K562 (cell line): Measurements from ENCODE around the gene CD93. TPM values are rescaled to one million over a fixed set of nuclear protein-coding genes. Genes with fewer than 3 reads are reported as not detected.
A peak's percentile ranks its signal among the peaks of the same experiment; 100 is the strongest.

ENCODE experiments used
- BDP1 ChIP-seq: IDR thresholded peaks from 3 replicates; pipeline ENCODE4 v1.6.1; 2011; ENCODE audit not compliant: insufficient read length, insufficient read depth
- CBFB ChIP-seq: sonication (generic); formaldehyde crosslinking; IDR thresholded peaks from 2 replicates; pipeline ENCODE4 v1.4.0; 2020; ENCODE audit warnings: mild to moderate bottlenecking, missing genetic modification reagents
- CBX3 ChIP-seq, 2 experiments: IDR thresholded peaks; 1 replicate in 1 of 2; 2 replicates in 1 of 2; pipeline ENCODE4 v1.6.1; 2012; ENCODE audit warnings: inconsistent platforms in 2 of 2, low read length in 2 of 2, borderline replicate concordance in 1 of 2, control low read depth in 1 of 2
- CEBPG ChIP-seq, 3 experiments: fragments of 200-800 bp in 1 of 3; sonication (Bioruptor generic) in 1 of 3; sonication (generic) in 1 of 3; formaldehyde crosslinking in 1 of 3; IDR thresholded peaks in 2 of 3; conservative IDR thresholded peaks in 1 of 3; 2 replicates each; pipeline versions ENCODE4 v1.6.1 to v1.8.0; 2016 to 2022; ENCODE audit warnings: missing compliant biosample characterization in 2 of 3, missing genetic modification characterization in 2 of 3, mild to moderate bottlenecking in 1 of 3, missing genetic modification reagents in 1 of 3
- DNMT1 ChIP-seq: fragments of 450-650 bp; IDR thresholded peaks from 2 replicates; pipeline ENCODE4 v1.6.1; 2016; ENCODE audit warnings: antibody characterized with exemption, mild to moderate bottlenecking
- GATA2 ChIP-seq: sonication (generic); formaldehyde crosslinking; IDR thresholded peaks from 2 replicates; pipeline ENCODE4 v1.4.0; 2020; ENCODE audit warnings: mild to moderate bottlenecking, missing genetic modification reagents
- PCBP2 ChIP-seq: fragments of 200-400 bp; formaldehyde crosslinking; IDR thresholded peaks from 2 replicates; pipeline ENCODE4 v1.6.1; 2018; ENCODE audit warnings: low read length, low read depth, mild to moderate bottlenecking, moderate library complexity; ENCODE audit not compliant: poor library complexity, severe bottlenecking
- PHF21A ChIP-seq: fragments of 450-650 bp; IDR thresholded peaks from 2 replicates; pipeline ENCODE4 v1.6.1; 2017; ENCODE audit warnings: low read depth, borderline replicate concordance
- POLR2A ChIP-seq: fragments of 450-650 bp; conservative IDR thresholded peaks from 2 replicates; pipeline ENCODE4 v1.6.1; 2016
- POLR2G ChIP-seq: fragments of 200-400 bp; formaldehyde crosslinking; IDR thresholded peaks from 2 replicates; pipeline ENCODE4 v1.6.1; 2017; ENCODE audit warnings: low read depth, mild to moderate bottlenecking, antibody characterized with exemption, low read length, moderate library complexity
- SIN3B ChIP-seq: fragments of 450-650 bp; IDR thresholded peaks from 2 replicates; pipeline ENCODE4 v1.6.1; 2017; ENCODE audit warnings: low read depth, mild to moderate bottlenecking, moderate library complexity
- TAL1 ChIP-seq: fragments of 450-650 bp; IDR thresholded peaks from 2 replicates; pipeline ENCODE4 v1.6.1; 2016; ENCODE audit warnings: mild to moderate bottlenecking
- TARDBP ChIP-seq: fragments of 450-650 bp; IDR thresholded peaks from 2 replicates; pipeline ENCODE4 v1.6.1; 2016
- TCF7 ChIP-seq: sonication (generic); IDR thresholded peaks from 2 replicates; pipeline ENCODE4 v1.6.1; 2016; ENCODE audit warnings: antibody characterized with exemption, borderline replicate concordance
- TEAD4 ChIP-seq, 2 experiments: sonication (generic) in 1 of 2; formaldehyde crosslinking in 1 of 2; IDR thresholded peaks; 2 replicates each; pipeline versions ENCODE4 v1.6.1 to v1.8.0; 2012 to 2022; ENCODE audit warnings: borderline replicate concordance in 1 of 2, inconsistent platforms in 1 of 2, low read length in 1 of 2, mild to moderate bottlenecking in 1 of 2, missing genetic modification reagents in 1 of 2
- ZBTB17 ChIP-seq: fragments of 450-650 bp; formaldehyde crosslinking; IDR thresholded peaks from 2 replicates; pipeline ENCODE4 v1.4.0; 2020; ENCODE audit warnings: mild to moderate bottlenecking
- ZNF217 ChIP-seq: sonication (generic); formaldehyde crosslinking; IDR thresholded peaks from 2 replicates; pipeline ENCODE4 v1.8.0; 2022; ENCODE audit warnings: mild to moderate bottlenecking, missing genetic modification reagents
- ZNF263 ChIP-seq: sonication (generic); formaldehyde crosslinking; IDR thresholded peaks from 2 replicates; pipeline ENCODE4 v1.8.0; 2022; ENCODE audit warnings: mild to moderate bottlenecking, missing genetic modification reagents, borderline replicate concordance
- polyA plus RNA-seq, 8 experiments: library from polyadenylated mRNA; depleted of rRNA in 4 of 8; stranded (reverse) in 5 of 8; unstranded in 3 of 8; fragments of >200 nt; fragmentation: Nextera tagmentation in 2 of 8; fragmentation: Illumina TruSeq in 1 of 8; extraction: Ambion mirVana in 2 of 8; extraction: Trizol in 1 of 8; gene quantifications; 2 replicates each; pipeline versions ENCODE4 v1.2.1 to v1.2.3, GENCODE V29; 2011 to 2014; ENCODE audit warnings: inconsistent platforms in 1 of 8, missing spikeins in 1 of 8
- total RNA-seq, 7 experiments: library from RNA; depleted of rRNA in 6 of 7; stranded (reverse); fragments of >200 nt in 6 of 7; fragmentation: Illumina TruSeq in 2 of 7; extraction: Trizol in 2 of 7; gene quantifications; 2 replicates each; pipeline versions ENCODE4 v1.2.1 to v1.2.3, GENCODE V29; 2011 to 2021; ENCODE audit warnings: low replicate concordance in 1 of 7
- TF ChIP-seq, protein P1 (sequence below): sonication (generic); formaldehyde crosslinking; IDR thresholded peaks from 2 replicates; pipeline ENCODE4 v1.8.1; 2023; ENCODE audit warnings: mild to moderate bottlenecking, missing genetic modification reagents
- TF ChIP-seq, protein P2 (sequence below), 2 experiments: IDR thresholded peaks; 2 replicates each; pipeline ENCODE4 v1.6.1; 2011; ENCODE audit warnings: borderline replicate concordance in 1 of 2, control low read depth in 1 of 2, low read depth in 1 of 2, low read length in 1 of 2, mild to moderate bottlenecking in 1 of 2, mixed read lengths in 1 of 2, moderate library complexity in 1 of 2; ENCODE audit not compliant: insufficient read depth in 1 of 2, insufficient read length in 1 of 2, poor library complexity in 1 of 2, severe bottlenecking in 1 of 2; ENCODE audit errors: extremely low read depth in 1 of 2
- TF ChIP-seq, protein P3 (sequence below): fragments of 250-450 bp; sonication (Bioruptor Pico); IDR thresholded peaks from 2 replicates; pipeline ENCODE4 v1.5.1; 2021; ENCODE audit warnings: mild to moderate bottlenecking
- TF ChIP-seq, protein P4 (sequence below): fragments of 250-450 bp; sonication (Bioruptor Pico); IDR thresholded peaks from 2 replicates; pipeline ENCODE4 v1.4.0; 2020; ENCODE audit warnings: mild to moderate bottlenecking

CD93 gene
- total and polyA plus RNA-seq, 9 of the 15 experiments (the other 6 are each of a cell fraction or from before 2014, with no cell fraction given) = 0.03 to 0.20 (median 0.05) TPM

DNA sequence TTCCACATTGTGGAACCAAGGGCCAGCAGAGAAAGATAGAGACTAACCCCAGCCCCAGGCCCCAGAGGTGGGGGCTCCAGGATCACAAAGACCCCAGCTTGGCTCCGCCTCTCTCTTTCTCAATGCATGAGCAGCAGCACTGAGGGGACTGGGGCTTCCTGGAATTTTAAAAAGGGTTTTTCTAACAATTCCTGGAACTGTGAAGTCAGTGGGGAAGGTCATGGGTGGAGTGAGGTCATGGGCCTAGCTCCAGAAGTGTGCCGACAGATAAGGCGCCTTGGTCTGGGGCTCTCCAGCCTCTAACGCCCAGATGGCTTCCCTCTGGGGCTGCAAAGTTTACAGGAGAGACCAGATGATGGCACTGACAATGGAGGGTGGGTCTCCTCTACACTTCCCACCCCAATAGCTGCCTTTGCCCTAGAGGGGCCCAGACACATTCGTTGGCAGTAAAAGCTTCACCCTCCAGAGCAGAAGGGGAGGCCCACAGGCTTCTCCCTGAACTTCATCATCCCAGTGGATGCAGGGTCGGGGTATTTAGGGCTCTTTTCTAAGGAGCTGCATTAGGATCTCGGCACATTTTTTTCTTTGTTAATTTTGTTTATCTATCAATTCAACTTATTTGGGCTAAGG, 46.9 kb upstream of the CD93 start (continued):
- TF ChIP-seq CBX3 (IDR thresholded peaks at IDR 0.05; ENCODE audit: borderline replicate concordance in 1 of 2, low read length in 2 of 2) (no peak), POLR2G (no peak), BDP1 (no peak), GATA2 (CRISPR knock-in tag) (peak; percentile 77), CBFB (CRISPR knock-in tag) (no peak), DNMT1 (no peak), PCBP2 (no peak), TARDBP (no peak), ZNF263 (CRISPR knock-in tag) (no peak), CEBPG (CRISPR knock-in tag; IDR thresholded peaks at IDR 0.05) (no peak), CEBPG (tag; conservative IDR thresholded peaks at IDR 0.05 in 1 of 2, IDR thresholded peaks at IDR 0.05 in 1 of 2) (peak in 1 of 2 experiments; percentile 9; a peak in 2 of 4 replicates), PHF21A (no peak), ZBTB17 (CRISPR knock-in tag) (no peak), TAL1 (peak; percentile 88), POLR2A (peak; percentile 3; the same call in 1 of the 2 replicates), SIN3B (no peak), TCF7 (no peak), ZNF217 (CRISPR knock-in tag) (no peak), TEAD4 (IDR thresholded peaks at IDR 0.05; ENCODE audit: low read length) (peak; percentile 89), TEAD4 (CRISPR knock-in tag; IDR thresholded peaks at IDR 0.05; ENCODE audit: borderline replicate concordance) (no peak)
- TF ChIP-seq, protein P1, sequence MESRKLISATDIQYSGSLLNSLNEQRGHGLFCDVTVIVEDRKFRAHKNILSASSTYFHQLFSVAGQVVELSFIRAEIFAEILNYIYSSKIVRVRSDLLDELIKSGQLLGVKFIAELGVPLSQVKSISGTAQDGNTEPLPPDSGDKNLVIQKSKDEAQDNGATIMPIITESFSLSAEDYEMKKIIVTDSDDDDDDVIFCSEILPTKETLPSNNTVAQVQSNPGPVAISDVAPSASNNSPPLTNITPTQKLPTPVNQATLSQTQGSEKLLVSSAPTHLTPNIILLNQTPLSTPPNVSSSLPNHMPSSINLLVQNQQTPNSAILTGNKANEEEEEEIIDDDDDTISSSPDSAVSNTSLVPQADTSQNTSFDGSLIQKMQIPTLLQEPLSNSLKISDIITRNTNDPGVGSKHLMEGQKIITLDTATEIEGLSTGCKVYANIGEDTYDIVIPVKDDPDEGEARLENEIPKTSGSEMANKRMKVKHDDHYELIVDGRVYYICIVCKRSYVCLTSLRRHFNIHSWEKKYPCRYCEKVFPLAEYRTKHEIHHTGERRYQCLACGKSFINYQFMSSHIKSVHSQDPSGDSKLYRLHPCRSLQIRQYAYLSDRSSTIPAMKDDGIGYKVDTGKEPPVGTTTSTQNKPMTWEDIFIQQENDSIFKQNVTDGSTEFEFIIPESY (CRISPR knock-in tag) = no peak
- TF ChIP-seq, protein P2, sequence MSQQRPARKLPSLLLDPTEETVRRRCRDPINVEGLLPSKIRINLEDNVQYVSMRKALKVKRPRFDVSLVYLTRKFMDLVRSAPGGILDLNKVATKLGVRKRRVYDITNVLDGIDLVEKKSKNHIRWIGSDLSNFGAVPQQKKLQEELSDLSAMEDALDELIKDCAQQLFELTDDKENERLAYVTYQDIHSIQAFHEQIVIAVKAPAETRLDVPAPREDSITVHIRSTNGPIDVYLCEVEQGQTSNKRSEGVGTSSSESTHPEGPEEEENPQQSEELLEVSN (IDR thresholded peaks at IDR 0.05; ENCODE audit: borderline replicate concordance in 1 of 2, extremely low read depth in 1 of 2, insufficient read depth in 1 of 2, insufficient read length in 1 of 2, low read depth in 1 of 2, low read length in 1 of 2, poor library complexity in 1 of 2, severe bottlenecking in 1 of 2) = no peak
- TF ChIP-seq, protein P3, sequence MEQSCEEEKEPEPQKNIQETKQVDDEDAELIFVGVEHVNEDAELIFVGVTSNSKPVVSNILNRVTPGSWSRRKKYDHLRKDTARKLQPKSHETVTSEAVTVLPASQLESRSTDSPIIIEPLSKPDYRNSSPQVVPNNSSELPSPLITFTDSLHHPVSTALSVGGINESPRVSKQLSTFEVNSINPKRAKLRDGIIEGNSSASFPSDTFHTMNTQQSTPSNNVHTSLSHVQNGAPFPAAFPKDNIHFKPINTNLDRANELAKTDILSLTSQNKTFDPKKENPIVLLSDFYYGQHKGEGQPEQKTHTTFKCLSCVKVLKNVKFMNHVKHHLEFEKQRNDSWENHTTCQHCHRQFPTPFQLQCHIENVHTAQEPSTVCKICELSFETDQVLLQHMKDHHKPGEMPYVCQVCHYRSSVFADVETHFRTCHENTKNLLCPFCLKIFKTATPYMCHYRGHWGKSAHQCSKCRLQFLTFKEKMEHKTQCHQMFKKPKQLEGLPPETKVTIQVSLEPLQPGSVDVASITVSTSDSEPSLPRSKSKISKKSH (CRISPR knock-in tag) = no peak
- TF ChIP-seq, protein P4, sequence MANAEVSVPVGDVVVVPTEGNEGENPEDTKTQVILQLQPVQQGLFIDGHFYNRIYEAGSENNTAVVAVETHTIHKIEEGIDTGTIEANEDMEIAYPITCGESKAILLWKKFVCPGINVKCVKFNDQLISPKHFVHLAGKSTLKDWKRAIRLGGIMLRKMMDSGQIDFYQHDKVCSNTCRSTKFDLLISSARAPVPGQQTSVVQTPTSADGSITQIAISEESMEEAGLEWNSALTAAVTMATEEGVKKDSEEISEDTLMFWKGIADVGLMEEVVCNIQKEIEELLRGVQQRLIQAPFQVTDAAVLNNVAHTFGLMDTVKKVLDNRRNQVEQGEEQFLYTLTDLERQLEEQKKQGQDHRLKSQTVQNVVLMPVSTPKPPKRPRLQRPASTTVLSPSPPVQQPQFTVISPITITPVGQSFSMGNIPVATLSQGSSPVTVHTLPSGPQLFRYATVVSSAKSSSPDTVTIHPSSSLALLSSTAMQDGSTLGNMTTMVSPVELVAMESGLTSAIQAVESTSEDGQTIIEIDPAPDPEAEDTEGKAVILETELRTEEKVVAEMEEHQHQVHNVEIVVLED = no peak
